HepG2 (cell line): Measurements from ENCODE around the gene AKT2.

Experiments used
- ZFP37 ChIP-seq: sonication (generic); formaldehyde crosslinking; IDR thresholded peaks from 2 replicates; pipeline ENCODE4 v1.4.0; 2020; ENCODE audit warnings: missing genetic modification reagents, borderline replicate concordance
- TF ChIP-seq, protein P1 (sequence below): IDR thresholded peaks from 2 replicates; pipeline ENCODE4 v1.6.1; 2016; ENCODE audit warnings: missing compliant biosample characterization, missing genetic modification reagents, borderline replicate concordance

DNA sequence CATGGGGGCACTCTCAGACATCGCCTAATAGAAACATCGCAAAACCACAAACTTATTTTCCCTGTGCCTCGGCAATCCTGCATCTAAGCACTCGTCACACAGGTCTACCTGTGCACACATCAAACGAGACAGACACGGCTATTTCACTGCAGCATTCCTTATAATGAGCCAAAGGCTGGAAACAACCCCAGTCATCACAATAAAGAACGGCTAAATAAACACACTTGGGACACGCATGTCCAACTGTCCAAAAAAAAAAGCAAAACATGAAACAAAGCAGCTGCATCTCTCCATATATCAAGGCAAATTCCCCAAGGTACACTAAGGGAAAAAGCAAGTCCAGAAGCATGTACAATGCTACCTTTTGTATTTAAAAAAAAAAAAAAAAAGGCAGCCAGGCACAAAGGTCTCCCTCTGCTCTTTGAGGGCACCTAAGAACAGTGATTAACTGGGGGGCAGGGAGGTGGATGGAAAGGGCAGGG, 31.5 kb downstream of the AKT2 start:
- TF ChIP-seq, protein P1, sequence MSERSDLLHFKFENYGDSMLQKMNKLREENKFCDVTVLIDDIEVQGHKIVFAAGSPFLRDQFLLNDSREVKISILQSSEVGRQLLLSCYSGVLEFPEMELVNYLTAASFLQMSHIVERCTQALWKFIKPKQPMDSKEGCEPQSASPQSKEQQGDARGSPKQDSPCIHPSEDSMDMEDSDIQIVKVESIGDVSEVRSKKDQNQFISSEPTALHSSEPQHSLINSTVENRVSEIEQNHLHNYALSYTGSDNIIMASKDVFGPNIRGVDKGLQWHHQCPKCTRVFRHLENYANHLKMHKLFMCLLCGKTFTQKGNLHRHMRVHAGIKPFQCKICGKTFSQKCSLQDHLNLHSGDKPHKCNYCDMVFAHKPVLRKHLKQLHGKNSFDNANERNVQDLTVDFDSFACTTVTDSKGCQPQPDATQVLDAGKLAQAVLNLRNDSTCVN = no peak
- no peak for TF ChIP-seq ZFP37 (CRISPR knock-in tag)
